GM12878 (cell line): ENCODE results near the gene PLTP. TPM values are rescaled to one million over a fixed set of nuclear protein-coding genes. Genes with fewer than 3 reads are reported as not detected.

Source experiments
- ATAC-seq: fragments of 200-7000 bp; cut with Tn5 transposase; 3 replicates; pipeline ENCODE4 v1.9.1; 2020; ENCODE audit warnings: mild to moderate bottlenecking, moderate library complexity
- BruUV-seq: library from RNA; stranded (reverse); fragments of 400-500 nt; replicated peaks from 2 replicates; lab custom pipeline; 2021; lab: Mats Ljungman, UMichigan
- CTCF ChIA-PET: fragments of 300-600 bp; sonication (Branson Sonifier 250); formaldehyde crosslinking; extraction: SDS; loops from one replicate; lab custom pipeline; 2021; ENCODE audit warnings: inconsistent platforms; lab: Yijun Ruan, JAX
- POLR2A ChIA-PET: fragments of 350-600 bp; formaldehyde crosslinking; extraction: SDS; loops from one replicate; lab custom pipeline; 2021; ENCODE audit warnings: inconsistent platforms; lab: Charles Lee
- RAD21 ChIA-PET: fragments of 300-600 bp; sonication (Branson Sonifier 250); formaldehyde crosslinking; loops from one replicate; lab custom pipeline; 2023; ENCODE audit warnings: antibody characterized with exemption; ENCODE audit not compliant: unreplicated experiment; lab: Charles Lee
- SMC1A ChIA-PET: fragments of 300-600 bp; sonication (Branson Sonifier 250); formaldehyde crosslinking; loops from one replicate; lab custom pipeline; 2023; ENCODE audit not compliant: unreplicated experiment, uncharacterized antibody; lab: Charles Lee
- DNase-seq: peaks from one replicate; pipeline ENCODE4 v3.0.0-alpha.2; 2011; ENCODE audit warnings: low read depth, low spot score
- FAIRE-seq: peaks from 3 replicates; lab custom pipeline; 2011; peaks lifted over from hg19 to GRCh38; lab: Jason Lieb, UNC
- H2AFZ ChIP-seq: 2 replicates; pipeline ENCODE4 v1.6.0; 2011; ENCODE audit warnings: low read depth, low read length, control low read depth; ENCODE audit not compliant: control insufficient read depth
- H3K27ac ChIP-seq: 2 replicates; pipeline ENCODE4 v1.5.1; 2011; ENCODE audit warnings: control low read depth; ENCODE audit not compliant: control insufficient read depth, insufficient read depth
- H3K27me3 ChIP-seq, 2 experiments: replicated peaks in 1 of 2; 2 replicates each; pipeline versions ENCODE4 v1.6.0 to v1.6.1; 2011; ENCODE audit warnings: low read length in 1 of 2; ENCODE audit not compliant: control insufficient read depth in 2 of 2, insufficient read depth in 2 of 2
- H3K36me3 ChIP-seq, 2 experiments: 2 replicates each; pipeline ENCODE4 v1.5.1; 2011; ENCODE audit warnings: low read length in 1 of 2; ENCODE audit not compliant: control insufficient read depth in 2 of 2, insufficient read depth in 2 of 2
- H3K4me1 ChIP-seq: 2 replicates; pipeline ENCODE4 v1.6.1; 2011; ENCODE audit warnings: mild to moderate bottlenecking, low read length, moderate library complexity, mixed read lengths; ENCODE audit not compliant: control insufficient read depth, insufficient read depth
- H3K4me2 ChIP-seq: 2 replicates; pipeline ENCODE4 v1.6.0; 2011; ENCODE audit warnings: control low read depth; ENCODE audit not compliant: control insufficient read depth, insufficient read depth
- H3K4me3 ChIP-seq: fragments of 200-600 bp; sonication (generic); 2 replicates; pipeline ENCODE4 v1.5.1; 2016
- H3K79me2 ChIP-seq: 2 replicates; pipeline ENCODE4 v1.6.0; 2011; ENCODE audit warnings: low read length; ENCODE audit not compliant: control insufficient read depth, insufficient read depth
- H3K9ac ChIP-seq: 2 replicates; pipeline ENCODE4 v1.8.0; 2011; ENCODE audit warnings: low read length, control low read depth, mixed read lengths; ENCODE audit not compliant: control insufficient read depth, insufficient read depth
- H3K9me3 ChIP-seq: replicated peaks from 3 replicates; pipeline ENCODE4 v1.5.1; 2011; ENCODE audit warnings: mild to moderate bottlenecking, low read length; ENCODE audit not compliant: control insufficient read depth, insufficient read depth
- H4K20me1 ChIP-seq: 2 replicates; pipeline ENCODE4 v1.6.0; 2011; ENCODE audit not compliant: control insufficient read depth, insufficient read depth
- BACH1 ChIP-seq: fragments of 450-650 bp; IDR thresholded peaks from 2 replicates; pipeline ENCODE4 v1.6.1; 2017; ENCODE audit warnings: mild to moderate bottlenecking, borderline replicate concordance
- BMI1 ChIP-seq: fragments of 450-650 bp; IDR thresholded peaks from 2 replicates; pipeline ENCODE4 v1.6.1; 2016; ENCODE audit warnings: mild to moderate bottlenecking, moderate library complexity, borderline replicate concordance
- CBFB ChIP-seq: IDR thresholded peaks from 2 replicates; pipeline ENCODE4 v1.6.1; 2016; ENCODE audit warnings: antibody characterized with exemption, low read depth
- CEBPB ChIP-seq, 2 experiments: fragments of 150-350 bp in 1 of 2; IDR thresholded peaks; 2 replicates each; pipeline ENCODE4 v1.6.1; 2012 to 2014; ENCODE audit warnings: low read depth in 2 of 2, low read length in 2 of 2, borderline replicate concordance in 1 of 2, inconsistent platforms in 1 of 2
- CHD2 ChIP-seq: IDR thresholded peaks from 2 replicates; pipeline ENCODE4 v1.6.1; 2011; ENCODE audit warnings: low read depth, low read length, improper control_type of control experiment, borderline replicate concordance
- ETV6 ChIP-seq, 2 experiments: fragments of 450-650 bp in 1 of 2; IDR thresholded peaks in 1 of 2; conservative IDR thresholded peaks in 1 of 2; 2 replicates each; pipeline ENCODE4 v1.6.1; 2014; ENCODE audit warnings: antibody characterized with exemption in 1 of 2, borderline replicate concordance in 1 of 2, low read depth in 1 of 2, mild to moderate bottlenecking in 1 of 2, moderate library complexity in 1 of 2
- FOS ChIP-seq: IDR thresholded peaks from 3 replicates; pipeline ENCODE4 v1.6.1; 2011; ENCODE audit warnings: borderline replicate concordance; ENCODE audit not compliant: insufficient read length; ENCODE audit errors: extremely low read depth
- NBN ChIP-seq: fragments of 450-650 bp; IDR thresholded peaks from 2 replicates; pipeline ENCODE4 v1.6.1; 2016
- NFYA ChIP-seq: IDR thresholded peaks from 2 replicates; pipeline ENCODE4 v1.6.1; 2011; ENCODE audit warnings: low read depth, mild to moderate bottlenecking, low read length, improper control_type of control experiment, borderline replicate concordance
- NR2F1 ChIP-seq: fragments of 450-650 bp; conservative IDR thresholded peaks from 2 replicates; pipeline ENCODE4 v1.6.1; 2017; ENCODE audit warnings: mild to moderate bottlenecking
- NRF1 ChIP-seq: conservative IDR thresholded peaks from 2 replicates; pipeline ENCODE4 v1.6.1; 2011; ENCODE audit warnings: mild to moderate bottlenecking, low read depth, low read length, improper control_type of control experiment
- POLR2AphosphoS2 ChIP-seq: IDR thresholded peaks from 2 replicates; pipeline ENCODE4 v1.6.1; 2011; ENCODE audit warnings: low read depth, mild to moderate bottlenecking, low read length, improper control_type of control experiment, moderate library complexity
- RCOR1 ChIP-seq: conservative IDR thresholded peaks from 2 replicates; pipeline ENCODE4 v1.6.1; 2012; ENCODE audit warnings: low read depth, low read length, improper control_type of control experiment
- RFX5 ChIP-seq: IDR thresholded peaks from 2 replicates; pipeline ENCODE4 v1.6.1; 2011; ENCODE audit warnings: low read depth, low read length, improper control_type of control experiment
- SIX5 ChIP-seq: IDR thresholded peaks from 2 replicates; pipeline ENCODE4 v1.6.1; 2011; ENCODE audit warnings: mild to moderate bottlenecking, low read depth, low read length, moderate library complexity; ENCODE audit not compliant: severe bottlenecking
- SMARCA5 ChIP-seq: fragments of 450-650 bp; IDR thresholded peaks from 2 replicates; pipeline ENCODE4 v1.6.1; 2017; ENCODE audit warnings: mild to moderate bottlenecking
- STAT3 ChIP-seq: IDR thresholded peaks from 2 replicates; pipeline ENCODE4 v1.6.1; 2011; ENCODE audit warnings: low read depth, low read length, improper control_type of control experiment
- YY1 ChIP-seq: IDR thresholded peaks from 2 replicates; pipeline ENCODE4 v1.6.1; 2011; ENCODE audit warnings: low read depth, mild to moderate bottlenecking, low read length
- WGBS: methylation state at CpG from one replicate; pipeline ENCODE4 v1.1.6; 2016; ENCODE audit warnings: low lambda C conversion rate; ENCODE audit not compliant: insufficient replicate concordance, insufficient coverage; ENCODE audit errors: missing lambda C conversion rate; 5-methylcytosine and 5-hydroxymethylcytosine counted together
- in situ Hi-C: fragments of 300-500 bp; cut with MboI; formaldehyde crosslinking; loops from 9 replicates; pipeline ENCODE4 v1.14.3; 2018; ENCODE audit warnings: mixed read lengths
- intact Hi-C: fragments of 100-400 bp; cut with micrococcal nuclease; formaldehyde crosslinking; loops from one replicate; pipeline ENCODE4 v1.14.2; 2022; ENCODE audit not compliant: unreplicated experiment
- polyA plus RNA-seq, 11 experiments: library from polyadenylated mRNA; depleted of rRNA in 4 of 11; unstranded in 6 of 11; stranded (reverse) in 5 of 11; fragments of >200 nt; fragmentation: Nextera tagmentation in 4 of 11; fragmentation: Illumina TruSeq in 1 of 11; extraction: Ambion mirVana in 4 of 11; extraction: Trizol in 1 of 11; gene quantifications; 1 replicate in 1 of 11; 2 replicates in 10 of 11; pipeline versions ENCODE4 v1.2.1 to v1.2.3, GENCODE V29; 2011 to 2016; ENCODE audit warnings: inconsistent platforms in 2 of 11, missing spikeins in 2 of 11, low read depth in 1 of 11
- total RNA-seq, 4 experiments: library from RNA; depleted of rRNA in 3 of 4; stranded (reverse); fragments of >200 nt in 3 of 4; fragmentation: Illumina TruSeq in 1 of 4; extraction: Trizol in 1 of 4; gene quantifications; 2 replicates each; pipeline versions ENCODE4 v1.2.1 to v1.2.3, GENCODE V29; 2013 to 2021
- TF ChIP-seq, protein P1 (sequence below): fragments of 450-650 bp; IDR thresholded peaks from 2 replicates; pipeline ENCODE4 v1.6.1; 2017; ENCODE audit warnings: low read depth, mild to moderate bottlenecking, moderate library complexity

PLTP gene
- total and polyA plus RNA-seq, 10 of the 15 experiments (the other 5 are each of a cell fraction or from before 2014, with no cell fraction given), result 1.6 to 17.0 (median 7.6) TPM

DNA sequence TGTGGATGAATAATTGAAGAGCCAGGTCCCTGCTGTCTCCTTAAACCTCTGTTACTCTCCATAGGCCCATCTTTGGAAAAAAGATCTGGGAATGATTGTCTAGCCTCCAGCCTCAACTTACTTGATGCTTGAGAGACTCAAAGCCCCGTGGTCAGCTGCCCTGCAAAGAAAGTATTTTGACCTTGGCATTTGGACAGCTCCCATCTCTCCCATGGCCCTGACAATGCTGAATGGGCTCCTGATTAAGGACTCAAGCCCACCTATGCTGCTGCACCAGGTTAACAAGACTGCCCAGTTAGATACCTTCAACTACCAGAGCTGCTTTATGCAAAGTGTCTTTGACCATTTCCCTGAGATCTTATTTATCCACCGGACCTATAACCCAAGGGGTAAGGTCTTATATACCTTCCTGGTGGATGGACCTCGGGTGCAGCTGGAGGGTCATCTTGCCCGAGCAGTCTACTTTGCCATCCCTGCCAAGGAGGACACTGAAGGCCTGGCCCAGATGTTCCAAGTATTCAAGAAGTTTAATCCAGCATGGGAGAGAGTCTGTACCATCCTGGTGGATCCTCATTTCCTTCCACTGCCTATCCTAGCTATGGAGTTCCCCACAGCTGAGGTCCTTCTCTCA is 29.4 kb downstream of the PLTP start (continued):
- TF ChIP-seq NBN, result no peak

- ChIA-PET RAD21 (interaction anchor here (0.9 to 2.3 kb wide), 7 partner anchors 9 to 110 kb away, joined by 3 to 25 read pairs (median 6); partner anchors contain the start of genes ACOT8, CTSA, NEURL2 and PCIF1), SMC1A (interaction anchor here (0.9 to 2.3 kb wide), 7 partner anchors 9 to 90 kb away, joined by 3 to 10 read pairs (median 5); partner anchors contain the start of genes ACOT8, CTSA, NEURL2 and ZSWIM3), POLR2A (interaction anchor here (0.6 to 2.3 kb wide), 16 partner anchors 9 to 92 kb away, joined by 3 to 16 read pairs (median 3); partner anchors contain the start of genes ACOT8, CTSA, NEURL2 and PCIF1), CTCF (interaction anchor here (0.6 to 3.2 kb wide), 10 partner anchors 9 to 131 kb away, joined by 3 to 38 read pairs (median 4); partner anchors contain the start of genes CTSA and NEURL2)
- H3K9ac ChIP-seq, result peak within 1 kb of the TSS; percentile 85
- peak within 1 kb of the TSS; percentile 84 for H3K4me3 ChIP-seq
- H3K27me3 ChIP-seq, result no peaks in the 10 kb centered on the region
- under 1% methylated on average over 23 of the region's 23 CpGs for WGBS
- peaks cover 12% of the 10 kb centered on the region for H3K4me1 ChIP-seq
- peak; percentile 100 for ATAC-seq
- TSS peak; percentile 83 for BruUV-seq
- peaks cover 7 to 13% of the 10 kb centered on the region in 2 experiments; a peak in 2 of 4 replicates for H3K36me3 ChIP-seq
- FAIRE-seq, result peak; percentile 100
- H3K4me2 ChIP-seq, result peak within 1 kb of the TSS; percentile 86
- no peaks in the 10 kb centered on the region for H4K20me1 ChIP-seq
- H2AFZ ChIP-seq, result peak within 1 kb of the TSS; percentile 71
- peaks cover 15% of the 10 kb centered on the region for H3K79me2 ChIP-seq
- DNase-seq, result peak; percentile 99
- intact Hi-C loops (no loop called here), in situ Hi-C loops (no loop called here)
- H3K9me3 ChIP-seq, result no peaks in the 10 kb centered on the region
- peak within 1 kb of the TSS; percentile 73 for H3K27ac ChIP-seq
- TF ChIP-seq NR2F1 (peak; percentile 98), RFX5 (peak; percentile 88), YY1 (peak; percentile 98), ETV6 (conservative IDR thresholded peaks at IDR 0.05 in 1 of 2, IDR thresholded peaks at IDR 0.05 in 1 of 2; ENCODE audit: borderline replicate concordance in 1 of 2, low read depth in 1 of 2) (no peak), STAT3 (no peak), NRF1 (no peak), SIX5 (no peak), BACH1 (peak; percentile 62; the same call in 1 of the 2 replicates), CEBPB (IDR thresholded peaks at IDR 0.05; ENCODE audit: borderline replicate concordance in 1 of 2, low read depth in 2 of 2, low read length in 2 of 2) (no peak), CHD2 (peak; percentile 96), RCOR1 (0 out of 2 replicates have a peak, but pooled peaks have one; percentile 23), FOS (peak; percentile 96), POLR2AphosphoS2 (peak; percentile 89), CBFB (peak; percentile 70; the same call in 1 of the 2 replicates), SMARCA5 (peak; percentile 47; the same call in 1 of the 2 replicates), BMI1 (peak; percentile 98), NFYA (peak; percentile 84)
- TF ChIP-seq, protein P1, sequence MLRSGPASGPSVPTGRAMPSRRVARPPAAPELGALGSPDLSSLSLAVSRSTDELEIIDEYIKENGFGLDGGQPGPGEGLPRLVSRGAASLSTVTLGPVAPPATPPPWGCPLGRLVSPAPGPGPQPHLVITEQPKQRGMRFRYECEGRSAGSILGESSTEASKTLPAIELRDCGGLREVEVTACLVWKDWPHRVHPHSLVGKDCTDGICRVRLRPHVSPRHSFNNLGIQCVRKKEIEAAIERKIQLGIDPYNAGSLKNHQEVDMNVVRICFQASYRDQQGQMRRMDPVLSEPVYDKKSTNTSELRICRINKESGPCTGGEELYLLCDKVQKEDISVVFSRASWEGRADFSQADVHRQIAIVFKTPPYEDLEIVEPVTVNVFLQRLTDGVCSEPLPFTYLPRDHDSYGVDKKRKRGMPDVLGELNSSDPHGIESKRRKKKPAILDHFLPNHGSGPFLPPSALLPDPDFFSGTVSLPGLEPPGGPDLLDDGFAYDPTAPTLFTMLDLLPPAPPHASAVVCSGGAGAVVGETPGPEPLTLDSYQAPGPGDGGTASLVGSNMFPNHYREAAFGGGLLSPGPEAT, result peak; percentile 67
Measured at GRCh38 chr20:45880988-45881788, 30.8 kb downstream of the PLTP start, which contains the start of gene ZSWIM1. TSS of gene ZSWIM1 (plus strand) at chr20:45881227. CDS start at chr20:45882593, 1,366 bp downstream.
